Measurements from ENCODE around the gene SUMO3. TPM values are rescaled to one million over a fixed set of nuclear protein-coding genes. Genes with fewer than 3 reads are reported as not detected.

The SUMO3 gene
- total and polyA plus RNA-seq, 2 experiments from 2014 or later = 90.8 to 103 TPM

DNA sequence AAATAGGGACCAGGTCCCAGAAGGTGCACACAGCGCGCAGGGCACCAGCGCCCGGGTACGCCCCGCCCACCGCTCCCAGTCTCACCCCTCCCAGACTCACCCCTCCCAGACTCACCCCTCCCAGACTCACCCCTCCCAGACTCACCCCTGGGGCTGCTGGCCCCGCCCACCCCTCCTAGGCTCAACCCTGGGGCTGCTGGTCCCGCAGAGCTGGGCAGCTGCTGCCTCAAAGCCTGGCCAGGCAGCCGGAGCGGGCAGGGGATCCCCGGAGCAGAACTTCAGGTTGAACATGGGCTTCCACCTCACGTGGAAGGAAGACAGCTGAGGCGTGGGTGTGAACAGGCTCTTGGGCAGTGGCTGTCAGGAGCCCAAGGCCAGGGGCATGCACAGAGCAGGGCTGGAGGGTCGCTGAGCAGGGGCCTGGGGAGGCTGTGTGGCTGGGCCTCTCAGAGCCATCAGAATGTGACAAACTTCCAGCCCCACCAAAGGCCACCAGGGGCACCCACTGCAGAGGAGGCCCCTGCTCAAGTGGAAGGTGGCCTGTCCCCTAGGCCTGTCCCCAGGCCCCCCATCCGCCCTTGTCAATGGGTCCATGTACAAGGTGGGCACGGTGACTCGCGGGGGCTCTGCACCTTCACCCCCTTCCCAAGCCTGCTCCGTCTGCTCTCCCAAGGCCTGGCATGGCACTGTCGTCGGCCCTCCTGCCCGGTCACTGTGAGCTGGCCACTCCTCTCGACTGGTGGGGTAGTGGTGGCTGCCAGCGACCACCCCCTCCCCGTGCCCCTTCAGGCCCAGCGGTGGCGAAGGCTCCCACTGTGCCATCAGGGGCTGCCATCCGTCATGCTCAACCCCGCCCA lies 20.4 kb upstream of the SUMO3 start:
- no peaks in the 10 kb centered on the region for H3F3A ChIP-seq (replicated peaks; ENCODE audit: low read depth)

More for the DNA sequence above, 20.4 kb upstream of the SUMO3 start:
- H3K9me2 ChIP-seq (ENCODE audit: insufficient read depth) = no peaks in the 10 kb centered on the region
- H3K79me2 ChIP-seq (replicated peaks; ENCODE audit: insufficient read depth) = no peaks in the 10 kb centered on the region
- H2AFZ ChIP-seq = no peak overlapping the region
- no peaks in the 10 kb centered on the region for H3K4me1 ChIP-seq (ENCODE audit: insufficient read depth)
- no peaks in the 10 kb centered on the region for H3K27me3 ChIP-seq (ENCODE audit: insufficient read depth)
- TF ChIP-seq ZNF114 (CRISPR knock-in tag; IDR thresholded peaks at IDR 0.05) (no peak), EZH2phosphoT487 (IDR thresholded peaks at IDR 0.05; ENCODE audit: unreplicated experiment) (no peak), ZNF462 (CRISPR knock-in tag; IDR thresholded peaks at IDR 0.05) (no peak), ZNF331 (CRISPR knock-in tag; IDR thresholded peaks at IDR 0.05; ENCODE audit: low read depth) (no peak), STAT1 (IDR thresholded peaks at IDR 0.05; ENCODE audit: unreplicated experiment) (no peak)
- no peak overlapping the region for H3K27ac ChIP-seq (ENCODE audit: low read depth)
- ATAC-seq = peak; percentile 44
- H3K27me3 Mint-ChIP-seq (ENCODE audit: insufficient read depth, low read depth, poor library complexity) = peaks cover 3% of the 10 kb centered on the region
- H4K20me1 ChIP-seq (replicated peaks; ENCODE audit: insufficient read depth) = no peaks in the 10 kb centered on the region
- H3K36me3 ChIP-seq (ENCODE audit: insufficient read depth) = no peaks in the 10 kb centered on the region
- no peak overlapping the region for H3K27ac Mint-ChIP-seq
- no peaks in the 10 kb centered on the region for H3K9me3 Mint-ChIP-seq
- no peak overlapping the region for H3K4me3 ChIP-seq
- H3K4me3 Mint-ChIP-seq = no peak overlapping the region
- no peak for DNase-seq (ENCODE audit: low spot score)
- no peaks in the 10 kb centered on the region for H3K36me3 Mint-ChIP-seq (ENCODE audit: low read depth)
- H3K4me1 Mint-ChIP-seq = no peaks in the 10 kb centered on the region; the same call in 1 of the 3 replicates
- no peak overlapping the region for H3K4me2 ChIP-seq
